Stimulated activated CD4-positive, alpha-beta T cell treated with anti-CD3 and anti-CD28 coated beads, TNF-alpha, amount 100 ng/mL, for 1 hour (primary cell): ENCODE data around the gene ZNF362.
"Not testable (repeated sequence)": the region's sequence is repeated elsewhere in the genome, so short reads cannot be mapped to it uniquely, and the experiment has no call there.

Experiments
- DNase-seq, 3 donors: peaks; one replicate each; pipeline ENCODE4 v3.0.0-alpha.2; 2020; ENCODE audit warnings: low read depth in 3 of 3, low spot score in 1 of 3

The ZNF362 gene

GRCh38 chr1:33305016-33305415, 48.7 kb downstream of the ZNF362 start:
- no peak for DNase-seq

GRCh38 chr1:33305816-33306652, 49.7 kb downstream of the ZNF362 start:
- no peak for DNase-seq

GRCh38 chr1:33306653-33307493, 50.6 kb downstream of the ZNF362 start:
- no peak for DNase-seq

GRCh38 chr1:33307494-33307864, 51.2 kb downstream of the ZNF362 start:
- no peak for DNase-seq

DNA sequence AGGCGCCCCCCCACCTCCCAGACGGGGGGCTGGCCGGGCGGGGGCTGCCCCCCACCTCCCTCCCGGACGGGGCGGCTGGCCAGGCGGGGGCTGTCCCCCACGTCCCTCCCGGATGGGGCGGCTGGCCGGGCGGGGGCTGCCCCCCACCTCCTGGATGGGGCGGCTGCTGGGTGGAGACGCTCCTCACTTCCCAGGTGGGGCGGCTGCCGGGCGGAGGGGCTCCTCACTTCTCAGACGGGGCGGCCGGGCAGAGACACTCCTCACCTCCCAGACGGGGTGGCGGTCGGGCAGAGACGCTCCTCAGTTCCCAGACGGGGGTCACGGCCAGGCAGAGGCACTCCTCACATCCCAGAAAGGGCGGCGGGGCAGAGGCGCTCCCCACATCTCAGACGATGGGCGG, 53.1 kb downstream of the ZNF362 start:
- DNase-seq, result not testable (repeated sequence)

- no peak for DNase-seq
Observed at GRCh38 chr1:33310702-33311101, 54.4 kb downstream of the ZNF362 start.

GRCh38 chr1:33311706-33312412, 55.6 kb downstream of the ZNF362 start:
- no peak for DNase-seq

GRCh38 chr1:33312413-33312749, 56.1 kb downstream of the ZNF362 start:
- DNase-seq, result no peak

- no peak for DNase-seq
Observed at GRCh38 chr1:33314416-33314815, 58.1 kb downstream of the ZNF362 start.

DNA sequence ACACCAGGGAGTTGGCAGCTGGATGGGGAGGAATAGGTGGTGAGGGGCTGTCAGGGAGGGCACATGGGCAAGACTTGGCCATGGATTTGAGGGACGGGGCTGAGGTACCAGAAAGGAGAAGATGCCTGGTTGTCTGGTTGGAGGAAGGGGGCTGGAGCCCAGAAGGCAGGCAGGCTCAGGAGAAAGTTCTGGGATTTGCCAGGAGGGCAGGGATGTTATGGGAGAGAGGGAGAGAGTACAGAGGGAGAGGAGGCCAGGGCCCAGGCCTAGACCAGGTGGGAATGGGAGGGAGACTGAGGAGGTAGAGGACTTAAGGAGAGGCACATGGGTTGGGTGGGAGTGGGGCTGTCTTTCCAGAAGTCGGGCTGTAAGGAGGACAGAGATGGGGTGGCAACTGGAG, 60.3 kb downstream of the ZNF362 start:
- no peak for DNase-seq

DNA sequence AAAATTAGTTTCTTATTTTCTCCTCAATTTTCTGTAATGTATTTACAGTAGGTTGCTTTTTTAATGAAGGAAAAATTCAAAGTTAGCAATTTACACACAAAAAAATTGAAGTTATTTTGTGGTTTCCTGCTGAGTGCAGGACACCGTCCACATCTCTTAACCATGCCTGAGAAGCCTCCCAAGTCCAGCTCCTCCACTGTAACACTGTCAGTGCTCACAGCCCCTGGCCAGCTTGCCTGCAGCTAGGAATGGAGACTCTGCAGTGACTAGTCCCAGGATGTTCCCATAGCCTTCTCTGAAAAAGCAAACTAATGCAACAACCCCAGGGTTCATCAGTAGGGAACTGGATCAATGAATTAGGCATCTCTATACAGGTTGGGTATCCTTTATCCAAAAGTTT, 61.1 kb downstream of the ZNF362 start:
- no peak for DNase-seq

DNA sequence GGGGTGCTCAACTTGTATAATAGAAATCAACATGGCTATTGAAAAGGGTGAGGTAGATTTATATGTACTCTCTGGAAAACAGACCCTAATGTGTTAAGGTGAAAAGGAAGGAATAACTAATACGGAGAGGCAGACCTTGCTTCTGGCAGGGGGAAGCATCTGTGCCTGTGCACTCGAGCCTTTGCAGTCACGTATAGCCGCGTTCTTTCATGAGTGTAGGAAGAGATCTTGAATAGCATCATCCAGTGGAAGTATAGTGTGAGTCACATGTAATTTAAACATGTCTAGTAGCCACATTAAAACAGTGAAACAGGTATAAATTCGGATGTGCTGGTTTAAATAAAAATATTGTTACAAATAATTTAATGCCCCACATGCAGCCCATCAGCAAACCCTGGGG, 61.7 kb downstream of the ZNF362 start:
- DNase-seq, result no peak

DNA sequence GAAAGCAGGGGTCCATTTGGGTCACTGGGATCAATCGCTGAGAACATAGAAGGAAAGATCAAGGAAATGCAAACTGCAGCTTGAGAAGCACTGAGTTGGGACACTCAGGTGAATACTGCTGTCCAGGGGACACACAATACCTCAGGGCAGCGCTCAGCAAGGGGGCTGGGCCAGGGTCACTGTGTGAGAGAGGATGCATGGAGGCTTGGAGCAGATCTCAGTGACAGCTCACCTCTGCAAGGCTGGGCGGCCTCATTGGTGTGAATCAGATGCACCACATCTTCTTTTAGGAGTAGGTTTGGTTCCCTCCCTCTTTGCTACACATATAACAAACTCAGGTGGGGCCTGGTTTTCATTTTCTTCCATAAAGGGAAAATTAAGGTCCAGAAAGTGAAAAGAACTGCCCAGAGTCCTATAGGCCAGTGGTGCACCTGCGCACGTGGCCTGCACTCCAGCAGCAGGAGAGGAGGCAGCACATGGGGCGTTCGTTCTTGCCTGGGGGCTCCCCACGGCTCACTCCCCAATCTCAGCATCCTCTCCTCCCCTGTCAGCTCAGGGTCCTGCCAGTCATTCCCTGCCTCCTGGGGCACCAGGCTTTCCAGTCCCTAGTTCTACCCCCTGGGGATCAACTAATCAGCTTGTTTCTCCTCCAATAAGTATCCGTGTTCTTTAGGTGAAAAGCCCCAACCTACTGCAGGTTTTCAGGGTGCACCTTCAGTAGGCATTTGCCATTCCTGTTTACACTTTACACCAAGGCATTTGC, 63.1 kb downstream of the ZNF362 start:
- no peak for DNase-seq

- no peak for DNase-seq
Observed at GRCh38 chr1:33319949-33320618, 63.8 kb downstream of the ZNF362 start.

GRCh38 chr1:33320619-33321165, 64.4 kb downstream of the ZNF362 start, which contains the start of gene A3GALT2:
Gene A3GALT2 (minus strand): TSS chr1:33321098. CDS start chr1:33321098, 0 bp downstream.
- DNase-seq, result no peak

DNA sequence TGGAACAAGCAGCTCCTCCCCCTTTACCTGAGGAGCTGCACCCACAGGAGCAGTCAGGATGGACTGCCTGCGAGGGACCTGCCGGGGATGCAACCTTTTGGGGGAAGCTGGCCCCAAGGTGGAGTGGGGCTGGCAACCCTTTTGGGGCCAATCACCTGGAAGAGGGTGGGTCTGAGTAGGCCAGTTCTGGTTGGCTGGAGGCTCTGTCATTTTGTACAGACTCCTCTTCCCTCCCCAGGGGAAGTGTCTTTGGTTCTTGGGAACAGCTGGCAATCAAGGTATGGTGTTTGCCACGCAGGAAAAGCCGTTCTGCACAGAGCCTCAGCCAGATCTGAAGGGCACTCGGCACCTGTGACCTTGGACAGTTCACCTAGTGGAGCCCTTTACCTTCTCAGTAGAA, 64.9 kb downstream of the ZNF362 start:
- no peak for DNase-seq

- DNase-seq, result no peak
Observed at GRCh38 chr1:33322109-33322508, 65.8 kb downstream of the ZNF362 start.

DNA sequence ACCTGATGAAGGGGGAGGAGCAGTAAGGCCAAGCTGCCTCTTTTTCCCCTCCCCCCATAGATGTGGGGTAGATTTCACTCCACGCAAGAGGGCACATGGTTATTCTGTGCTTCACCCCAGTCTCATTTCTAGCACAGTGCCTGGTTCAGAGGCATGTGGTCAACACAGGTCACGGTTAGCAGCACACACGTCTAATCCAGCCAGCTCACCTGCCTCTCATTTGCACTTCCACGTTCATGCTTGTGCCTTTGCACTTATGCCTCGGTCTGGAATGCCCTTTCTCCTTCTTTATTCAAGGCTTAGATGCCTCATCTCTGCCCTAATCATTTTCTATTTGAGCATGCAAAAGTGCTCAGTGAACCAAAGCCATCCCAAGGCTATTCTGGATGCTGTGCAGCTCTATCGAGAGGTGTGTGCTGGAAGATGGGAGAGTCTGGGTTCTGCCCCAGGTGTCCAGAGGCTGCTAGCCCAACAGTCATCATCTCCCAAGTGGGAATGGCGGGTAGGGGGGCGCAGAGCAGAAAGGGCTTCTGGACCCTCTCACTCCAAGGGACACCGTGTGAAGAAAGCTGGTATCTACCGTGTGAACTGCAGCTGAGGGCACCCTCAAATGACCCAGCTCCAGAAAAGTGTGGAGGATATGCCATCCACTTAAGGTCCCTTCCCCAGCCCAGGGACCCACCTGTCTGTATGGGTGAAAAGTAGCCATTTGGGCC, 66.7 kb downstream of the ZNF362 start:
- no peak for DNase-seq

DNA sequence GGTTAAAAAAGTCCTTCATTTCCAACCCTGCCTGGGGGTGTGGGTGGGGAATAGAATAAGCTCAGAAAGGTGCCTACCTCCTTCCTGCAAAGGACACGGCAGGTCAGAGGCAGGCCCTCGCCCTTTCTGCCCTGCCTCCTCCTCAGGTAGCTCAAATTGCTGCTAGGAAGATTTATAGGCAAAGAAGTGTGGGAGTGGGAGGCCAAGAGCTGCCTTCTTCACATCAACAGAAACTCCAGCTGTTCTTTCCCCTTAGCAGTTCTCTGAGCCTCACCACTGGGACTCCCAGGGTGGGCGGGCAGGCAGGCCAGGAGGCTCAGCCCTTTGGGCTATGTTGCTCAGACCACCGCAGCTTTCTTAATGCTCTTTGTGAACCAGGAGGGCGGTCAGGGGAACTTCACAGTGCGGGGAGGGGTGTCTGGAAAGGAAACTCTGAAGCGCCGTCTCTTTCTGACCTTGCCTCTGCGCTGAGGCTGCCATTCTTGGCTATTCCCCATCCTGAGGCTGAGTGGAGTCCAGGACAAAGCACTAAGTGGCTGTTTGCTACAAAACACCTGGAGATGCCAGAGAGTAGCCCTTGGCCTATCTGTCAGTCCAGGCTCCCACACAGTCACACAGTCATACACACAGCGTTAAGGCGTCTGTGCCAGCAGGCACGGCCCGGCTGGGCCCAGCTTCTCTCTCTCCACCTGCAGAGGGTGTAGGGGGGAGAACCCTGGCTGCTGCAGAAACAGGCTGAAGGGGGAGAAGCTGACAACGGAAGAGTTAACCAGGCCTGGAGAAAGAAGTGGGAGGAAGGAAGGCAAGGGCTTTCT, 67.6 kb downstream of the ZNF362 start:
- DNase-seq, result no peak
